CD4-positive, alpha-beta T cell treated with Interleukin-17A for 4 hours (primary cell): ENCODE measurements around the gene MAP3K7CL.

ENCODE experiments used
- DNase-seq: peaks from one replicate; pipeline ENCODE4 v3.0.0-alpha.2; 2020; ENCODE audit warnings: mixed read lengths

MAP3K7CL gene

GRCh38 chr21:29205009-29205408, 74.6 kb downstream of the MAP3K7CL start:
- no peak for DNase-seq

GRCh38 chr21:29205988-29206387, 75.5 kb downstream of the MAP3K7CL start:
- DNase-seq, result no peak

DNA sequence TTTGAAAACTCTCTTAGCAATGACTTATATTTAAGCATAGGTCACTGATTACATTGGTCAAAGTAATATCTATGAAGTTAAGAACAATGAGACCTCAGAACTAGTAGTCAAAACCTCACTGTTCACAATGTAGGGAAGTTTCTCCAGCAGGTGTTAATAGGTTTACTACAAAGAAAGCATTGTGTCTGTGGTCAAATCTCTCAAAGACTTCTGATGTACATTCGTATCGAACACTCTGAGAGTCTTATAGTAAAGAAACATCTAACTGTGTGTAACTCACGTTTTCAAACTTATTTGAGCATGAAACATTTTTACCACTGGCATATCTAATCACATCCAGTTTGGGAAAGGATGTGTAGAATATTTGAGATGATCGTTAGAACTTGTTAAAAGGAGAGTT, 76.0 kb downstream of the MAP3K7CL start:
- no peak for DNase-seq

DNA sequence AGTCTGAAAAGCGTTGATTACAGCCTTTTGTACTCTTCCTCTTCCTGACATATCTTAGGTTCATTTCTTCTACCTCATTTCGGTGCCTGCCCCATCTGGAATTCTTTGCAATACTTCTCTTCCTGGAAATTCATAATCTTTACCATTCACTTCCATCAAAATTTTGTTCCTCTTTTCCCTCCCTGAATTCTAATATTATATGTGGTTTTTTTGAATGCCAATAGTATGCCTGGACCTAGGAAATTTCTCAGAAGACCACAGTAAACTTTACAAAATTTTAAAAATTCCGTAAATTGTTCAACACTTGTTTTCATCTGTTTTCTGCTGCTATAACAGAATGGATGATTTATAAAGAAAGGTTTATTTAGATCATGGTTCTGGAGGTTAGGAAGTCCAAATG, 76.8 kb downstream of the MAP3K7CL start:
- DNase-seq, result no peak

DNA sequence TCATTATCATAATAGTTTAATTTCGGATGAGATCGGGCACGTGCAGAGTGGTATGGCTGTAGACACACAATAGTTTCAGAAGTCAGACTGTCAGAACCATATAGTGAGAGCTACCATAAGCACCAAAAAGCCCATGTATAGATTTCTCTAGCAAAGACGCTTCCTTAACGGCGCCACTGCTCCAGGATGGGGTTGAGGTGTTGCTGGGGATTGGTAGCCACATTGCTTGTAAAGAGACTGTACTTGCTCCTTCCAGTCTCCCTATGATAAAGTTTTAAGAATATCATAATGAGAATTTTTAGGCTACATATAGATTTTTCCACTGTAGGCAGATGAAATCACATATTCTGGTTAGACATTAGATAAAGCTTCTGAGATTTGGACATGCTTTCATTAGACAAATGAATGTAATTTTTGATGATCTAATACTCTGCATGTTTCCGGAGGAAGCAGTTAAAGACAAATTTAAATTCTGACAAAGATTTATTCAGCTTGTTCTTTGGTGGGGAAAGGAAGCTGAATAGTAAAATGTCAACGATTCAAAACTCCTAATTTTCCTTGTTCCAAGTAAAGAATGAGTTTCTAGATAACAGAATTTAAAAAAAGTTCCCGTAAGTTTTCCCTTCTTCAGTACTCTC, 77.7 kb downstream of the MAP3K7CL start:
- no peak for DNase-seq

DNA sequence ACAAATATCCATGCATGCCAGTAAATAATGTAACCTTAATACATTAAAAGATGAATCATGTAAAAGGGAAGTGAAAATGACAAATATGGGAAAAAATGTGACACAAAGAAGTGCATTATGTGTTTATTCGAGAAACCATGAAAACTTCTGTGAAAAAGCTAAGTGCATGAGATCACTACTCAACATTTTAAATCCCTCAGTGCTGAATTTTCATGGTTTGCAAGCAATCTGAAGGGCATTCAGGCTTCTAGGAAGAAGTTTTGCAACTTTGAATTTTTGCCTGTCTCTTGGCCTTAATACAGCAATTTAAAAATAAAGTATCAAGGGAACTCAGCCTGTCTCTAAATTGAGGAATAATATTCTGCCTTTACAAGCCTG, 78.2 kb downstream of the MAP3K7CL start:
- DNase-seq, result no peak

- DNase-seq, result no peak
These were observed 79.3 kb downstream of the MAP3K7CL start for GRCh38 chr21:29209696-29210095.

DNA sequence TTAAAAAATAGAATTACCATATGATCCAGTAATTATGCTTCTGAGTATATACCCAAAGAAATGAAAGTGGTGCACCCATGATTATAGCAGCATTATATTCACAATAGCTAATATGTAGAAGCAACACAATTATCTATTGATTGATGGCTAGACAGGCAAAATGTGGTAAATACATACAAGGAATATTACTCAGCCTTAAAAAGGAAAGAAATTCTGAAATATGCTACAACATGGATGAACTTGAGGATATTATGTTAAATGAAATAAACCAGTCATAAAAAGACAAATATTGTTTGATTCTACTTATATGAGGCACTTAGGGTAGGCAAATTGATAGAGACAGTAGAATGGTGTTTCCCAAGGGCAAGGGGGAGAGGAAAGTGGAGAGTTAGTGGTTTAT, 80.8 kb downstream of the MAP3K7CL start:
- DNase-seq, result no peak

GRCh38 chr21:29212446-29212845, 82.0 kb downstream of the MAP3K7CL start:
- DNase-seq, result no peak

DNA sequence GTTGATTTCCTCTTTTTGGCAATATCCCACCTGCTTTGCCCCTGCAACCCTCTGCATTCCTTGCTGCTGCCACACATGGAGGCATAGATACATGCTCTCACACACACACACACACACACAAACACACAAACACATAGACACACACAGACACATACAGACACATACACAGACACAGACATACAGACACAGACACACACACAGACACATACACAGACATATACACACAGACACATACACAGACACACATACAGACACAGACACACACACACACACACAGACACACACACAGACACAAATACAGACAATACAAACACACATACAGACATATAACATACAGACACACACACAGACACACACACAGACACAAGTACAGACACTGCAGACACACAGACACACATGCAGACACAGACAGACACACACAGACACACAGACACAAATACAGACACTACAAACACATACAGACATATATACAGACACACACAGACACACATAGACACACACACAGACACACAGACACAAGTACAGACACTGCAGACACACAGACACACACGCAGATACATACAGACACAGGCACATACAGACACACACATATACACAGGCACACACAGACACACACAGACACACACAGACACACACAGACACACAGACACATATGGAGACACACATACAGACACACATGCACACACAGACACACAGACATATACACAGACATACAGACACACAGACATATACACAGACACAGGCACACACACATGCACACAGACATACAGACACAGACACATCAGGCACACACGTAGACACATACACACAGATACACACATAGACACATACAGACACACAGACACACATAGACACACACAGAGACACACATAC, 83.3 kb downstream of the MAP3K7CL start:
- DNase-seq, result no peak

- DNase-seq, result no peak
These were observed 85.3 kb downstream of the MAP3K7CL start for GRCh38 chr21:29215709-29216108.

GRCh38 chr21:29217818-29218291, 87.4 kb downstream of the MAP3K7CL start:
- no peak for DNase-seq

DNA sequence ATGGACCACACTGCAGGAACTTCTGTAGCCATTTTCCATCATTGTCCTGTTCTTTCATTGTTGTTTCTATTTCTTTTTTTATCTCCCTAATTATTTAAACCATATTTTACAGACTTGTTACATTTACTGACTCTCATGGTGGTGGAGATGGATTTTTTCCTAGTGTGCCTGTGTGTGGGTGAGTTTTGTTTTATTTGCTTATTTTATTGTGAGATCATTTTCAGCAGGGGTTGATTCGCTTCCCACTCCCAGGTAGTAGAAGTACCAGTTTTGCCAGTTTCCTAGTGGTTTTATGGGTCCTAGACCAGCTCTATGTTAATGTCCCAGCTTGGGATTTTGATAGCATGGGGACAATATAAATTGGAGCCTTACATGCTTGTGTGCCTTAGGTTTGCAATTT, 88.3 kb downstream of the MAP3K7CL start:
- DNase-seq, result no peak

GRCh38 chr21:29219165-29219770, 88.8 kb downstream of the MAP3K7CL start:
- no peak for DNase-seq

- no peak for DNase-seq
These were observed 90.9 kb downstream of the MAP3K7CL start for GRCh38 chr21:29221253-29221744.

GRCh38 chr21:29224006-29224405, 93.6 kb downstream of the MAP3K7CL start:
- DNase-seq, result no peak
